COR-L47 (cell line): ENCODE results near the gene HTT.

ENCODE experiments used
- DNase-seq: peaks from one replicate; lab custom pipeline; 2025; lab: John Stamatoyannopoulos, UW

The HTT gene

GRCh38 chr4:3290476-3290875 lies 216.0 kb downstream of the HTT start:
- no peak for DNase-seq

DNA sequence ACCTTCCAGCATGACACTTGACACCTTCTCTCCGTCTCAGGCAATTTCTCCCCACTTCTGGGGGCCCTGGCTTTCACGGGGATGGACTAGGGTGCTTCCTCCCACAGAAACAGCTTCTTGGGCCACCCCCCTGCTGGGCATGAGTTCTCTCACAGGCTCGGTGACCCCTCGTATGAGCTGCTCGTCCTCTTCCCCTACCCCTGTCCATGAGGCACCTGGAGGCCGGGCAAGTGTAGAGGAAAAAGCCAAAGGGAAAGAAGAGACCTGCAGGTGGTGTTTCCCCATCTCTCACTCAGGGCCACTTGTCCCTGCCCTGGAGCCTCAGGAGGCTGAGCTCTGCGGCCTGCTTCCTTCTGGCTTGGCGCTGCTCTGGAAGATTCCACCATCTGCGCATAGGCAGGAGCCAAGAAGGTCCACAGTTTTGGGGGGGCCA lies 216.4 kb downstream of the HTT start:
- no peak for DNase-seq

- DNase-seq: no peak
Measured at GRCh38 chr4:3291411-3291968, 217.0 kb downstream of the HTT start.

DNA sequence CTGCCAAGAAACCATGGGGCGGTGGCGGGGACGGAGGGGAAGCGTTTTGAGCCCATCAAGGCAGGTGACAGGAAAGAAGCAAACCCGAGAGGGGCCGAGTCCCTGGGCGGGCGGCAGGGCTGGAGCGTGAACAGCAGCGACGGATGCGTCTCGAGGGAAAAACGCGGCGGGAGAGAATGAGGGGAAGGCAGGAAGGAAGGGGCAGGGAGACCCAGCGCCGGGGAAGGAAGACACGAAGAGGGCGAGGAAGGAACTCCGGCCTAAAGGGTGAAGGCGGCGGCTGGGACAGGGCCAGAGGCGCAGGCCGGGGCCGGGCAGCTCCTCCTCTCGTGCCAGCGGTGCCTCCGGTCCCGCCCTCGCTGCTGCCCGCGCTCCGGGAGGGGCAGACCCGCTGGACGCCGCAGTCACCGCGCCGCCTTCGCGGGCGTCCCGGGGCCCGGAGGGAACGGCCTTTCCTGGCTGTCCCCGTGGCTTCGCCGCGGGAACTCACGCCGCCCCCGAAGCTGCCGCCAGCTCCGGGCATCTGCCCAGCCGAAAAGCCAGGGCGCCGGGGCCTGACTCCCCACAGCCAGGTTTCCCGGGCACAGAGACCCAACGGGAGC lies 217.6 kb downstream of the HTT start:
- DNase-seq: peak; percentile 80

DNA sequence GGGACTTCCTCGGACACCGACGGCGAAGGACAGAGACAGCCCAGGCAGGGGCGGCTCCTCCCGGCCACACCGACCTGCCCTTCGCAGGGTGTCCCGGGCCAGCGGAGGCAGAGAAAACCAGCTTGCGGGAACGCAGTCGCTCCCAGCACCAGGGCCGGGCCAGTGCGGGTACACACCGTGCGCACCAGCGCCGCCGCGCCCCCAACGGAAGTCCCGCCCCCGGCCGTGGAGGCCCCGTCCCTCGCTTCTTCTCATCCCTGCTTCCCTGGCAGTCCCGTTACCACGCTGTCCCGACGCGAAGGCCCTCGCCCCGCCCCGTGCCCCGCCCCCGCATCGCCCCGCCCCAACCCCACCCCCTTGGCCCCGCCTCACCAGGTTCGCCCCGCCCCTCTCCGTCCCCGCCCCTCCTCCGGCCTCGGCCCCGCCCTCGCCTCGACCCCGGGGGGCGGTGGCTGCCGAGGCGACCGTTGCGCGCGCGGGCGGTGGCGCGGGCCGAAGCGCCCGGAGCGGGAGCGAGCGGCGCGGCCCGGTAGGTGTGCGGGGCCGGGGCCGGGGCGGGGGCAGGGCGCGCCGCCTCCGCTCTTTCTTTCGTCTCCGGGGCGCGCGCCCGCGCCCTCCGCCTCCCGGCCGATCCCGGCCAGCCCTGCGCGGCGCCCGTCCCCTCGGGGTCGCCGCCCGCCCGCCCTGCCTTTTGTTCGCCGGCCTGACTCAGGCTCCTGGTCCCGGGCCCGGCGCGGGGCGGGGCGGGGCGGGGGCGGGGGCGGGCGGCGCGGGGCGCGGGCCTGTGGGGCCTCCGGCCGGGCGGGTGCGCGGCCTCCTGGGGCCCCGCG lies 218.3 kb downstream of the HTT start, which contains the start of gene RGS12:
TSS of gene RGS12 (plus strand) at position 451 of the 830 bp plus-strand sequence. CDS start 23,150 bp downstream, outside the sequence.
- peak; percentile 83 for DNase-seq
